Measurements from ENCODE around the gene CDH23. TPM values are rescaled to one million over a fixed set of nuclear protein-coding genes. Genes with fewer than 3 reads are reported as not detected.

The CDH23 gene
- total RNA-seq, 4 donors from 2014 or later, result 0.57 to 5.9 (median 1.0) TPM

DNA sequence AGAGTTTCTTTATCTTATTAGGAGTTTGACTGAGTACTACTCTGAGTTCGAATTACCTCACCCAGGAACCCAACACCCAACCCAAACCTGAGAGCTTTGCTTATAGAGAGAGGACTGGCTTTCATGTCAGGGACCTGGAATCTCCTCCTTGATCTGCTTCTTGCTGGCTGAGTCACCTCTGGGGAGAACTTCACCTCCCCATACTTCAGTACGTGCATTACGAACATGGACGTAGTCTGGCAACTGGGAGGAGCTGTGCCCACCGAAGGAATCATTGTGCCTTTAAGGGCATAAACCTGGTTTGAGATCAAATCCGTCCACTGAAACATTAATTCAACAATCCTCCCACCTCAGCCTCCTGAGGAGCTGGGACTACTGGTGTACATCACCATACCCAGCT, 466.5 kb downstream of the CDH23 start:
- intact Hi-C loops (cut with DNase I), result no loop called here
- peaks cover 16 to 41% (median 28%) of the 10 kb centered on the region in 3 donors for H3K4me1 ChIP-seq
- no peak for DNase-seq
- H3K27ac ChIP-seq, result no peak overlapping the region
- no peaks in the 10 kb centered on the region for H3K9me3 ChIP-seq
- H3K27me3 ChIP-seq, result no peaks in the 10 kb centered on the region
- H3K36me3 ChIP-seq, result no peaks in the 10 kb centered on the region
- WGBS, 2 donors, result 94 to 96% methylated on average over 5 to 6 of the region's 6 CpGs
- no peak overlapping the region for H3K4me3 ChIP-seq
- TF ChIP-seq, protein P1, sequence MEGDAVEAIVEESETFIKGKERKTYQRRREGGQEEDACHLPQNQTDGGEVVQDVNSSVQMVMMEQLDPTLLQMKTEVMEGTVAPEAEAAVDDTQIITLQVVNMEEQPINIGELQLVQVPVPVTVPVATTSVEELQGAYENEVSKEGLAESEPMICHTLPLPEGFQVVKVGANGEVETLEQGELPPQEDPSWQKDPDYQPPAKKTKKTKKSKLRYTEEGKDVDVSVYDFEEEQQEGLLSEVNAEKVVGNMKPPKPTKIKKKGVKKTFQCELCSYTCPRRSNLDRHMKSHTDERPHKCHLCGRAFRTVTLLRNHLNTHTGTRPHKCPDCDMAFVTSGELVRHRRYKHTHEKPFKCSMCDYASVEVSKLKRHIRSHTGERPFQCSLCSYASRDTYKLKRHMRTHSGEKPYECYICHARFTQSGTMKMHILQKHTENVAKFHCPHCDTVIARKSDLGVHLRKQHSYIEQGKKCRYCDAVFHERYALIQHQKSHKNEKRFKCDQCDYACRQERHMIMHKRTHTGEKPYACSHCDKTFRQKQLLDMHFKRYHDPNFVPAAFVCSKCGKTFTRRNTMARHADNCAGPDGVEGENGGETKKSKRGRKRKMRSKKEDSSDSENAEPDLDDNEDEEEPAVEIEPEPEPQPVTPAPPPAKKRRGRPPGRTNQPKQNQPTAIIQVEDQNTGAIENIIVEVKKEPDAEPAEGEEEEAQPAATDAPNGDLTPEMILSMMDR (IDR thresholded peaks at IDR 0.05), result no peak
- no peak for TF ChIP-seq POLR2A (IDR thresholded peaks at IDR 0.05)

DNA sequence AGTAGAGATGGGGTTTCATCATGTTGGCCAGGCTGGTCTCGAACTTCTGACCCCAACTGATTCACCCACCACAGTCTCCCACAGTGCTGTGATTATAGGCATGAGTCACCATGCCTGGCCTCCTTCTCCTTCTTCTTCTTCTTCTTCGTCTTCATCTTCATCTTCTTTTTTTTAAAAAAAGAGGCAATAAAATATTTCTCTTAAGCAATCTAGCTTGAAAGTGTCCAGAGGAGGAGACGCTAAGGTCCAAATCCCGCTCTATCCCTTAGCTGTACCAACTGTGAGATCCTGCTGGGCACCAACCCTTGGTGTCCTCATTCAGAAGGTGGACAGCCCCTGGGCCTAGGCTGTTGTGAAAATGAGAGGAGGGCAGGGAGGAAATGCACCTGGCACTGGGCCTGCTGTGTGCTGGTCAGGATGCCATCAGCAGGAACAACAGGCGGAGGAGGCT, 468.2 kb downstream of the CDH23 start:
- Histone ChIP-seq H3K4me3 (no peak overlapping the region), H3K27me3 (no peaks in the 10 kb centered on the region), H3K36me3 (no peaks in the 10 kb centered on the region), H3K4me1 (peaks cover 19 to 37% (median 25%) of the 10 kb centered on the region in 3 donors), H3K27ac (no peak overlapping the region), H3K9me3 (no peaks in the 10 kb centered on the region)
- WGBS, 2 donors, result 63 to 70% methylated on average over 3 to 5 of the region's 5 CpGs
- TF ChIP-seq POLR2A (IDR thresholded peaks at IDR 0.05), result no peak
- TF ChIP-seq, protein P1 (IDR thresholded peaks at IDR 0.05), result no peak
- intact Hi-C loops (cut with DNase I), result no loop called here
- DNase-seq, result no peak

Small RNA genes lying within 50 kb of the gene (small RNA-seq; reads per million reads assigned to genes)
- gene MIR7152, result 0 reads per million in 4 donors
- gene RNU7-38P, result 0 reads per million in 4 donors

Other genes starting within 250 kb of the CDH23 start
- 10 to 100 TPM; 18.9 to 48.1 (median 28.4) TPM for gene UNC5B, start 184.3 kb upstream of the CDH23 start, total RNA-seq
- gene SLC29A3, start 77.7 kb upstream of the CDH23 start, total RNA-seq, result 1 to 10 TPM in 3 of 4 donors, under 1 TPM in 1; 0.87 to 3.1 (median 2.3) TPM